GM12878 (cell line): ENCODE measurements around the gene KRCC1. TPM values are rescaled to one million over a fixed set of nuclear protein-coding genes. Genes with fewer than 3 reads are reported as not detected.

Experiments used
- ATF7 ChIP-seq: fragments of 450-650 bp; IDR thresholded peaks from 2 replicates; pipeline ENCODE4 v1.6.1; 2016; ENCODE audit warnings: low read depth, mild to moderate bottlenecking
- ETV6 ChIP-seq, 2 experiments: fragments of 450-650 bp in 1 of 2; IDR thresholded peaks in 1 of 2; conservative IDR thresholded peaks in 1 of 2; 2 replicates each; pipeline ENCODE4 v1.6.1; 2014; ENCODE audit warnings: antibody characterized with exemption in 1 of 2, borderline replicate concordance in 1 of 2, low read depth in 1 of 2, mild to moderate bottlenecking in 1 of 2, moderate library complexity in 1 of 2
- FOS ChIP-seq: IDR thresholded peaks from 3 replicates; pipeline ENCODE4 v1.6.1; 2011; ENCODE audit warnings: borderline replicate concordance; ENCODE audit not compliant: insufficient read length; ENCODE audit errors: extremely low read depth
- FOXK2 ChIP-seq: fragments of 450-650 bp; IDR thresholded peaks from 2 replicates; pipeline ENCODE4 v1.6.1; 2017; ENCODE audit warnings: mild to moderate bottlenecking, moderate library complexity
- JUNB ChIP-seq: IDR thresholded peaks from 2 replicates; pipeline ENCODE4 v1.6.1; 2016; ENCODE audit warnings: antibody characterized with exemption, mild to moderate bottlenecking
- KDM1A ChIP-seq: fragments of 200-600 bp; sonication (generic); IDR thresholded peaks from 2 replicates; pipeline ENCODE4 v1.6.1; 2016; ENCODE audit warnings: borderline replicate concordance
- MYC ChIP-seq: IDR thresholded peaks from 2 replicates; pipeline ENCODE4 v1.6.1; 2011; ENCODE audit warnings: mild to moderate bottlenecking, low read length, moderate library complexity, inconsistent platforms; ENCODE audit not compliant: insufficient read depth, insufficient replicate concordance, insufficient read length, severe bottlenecking
- POU2F2 ChIP-seq: IDR thresholded peaks from 3 replicates; pipeline ENCODE4 v1.6.1; 2011; ENCODE audit warnings: low read depth, mild to moderate bottlenecking, low read length, borderline replicate concordance
- SMAD1 ChIP-seq: fragments of 450-650 bp; IDR thresholded peaks from 2 replicates; pipeline ENCODE4 v1.6.1; 2018; ENCODE audit warnings: mild to moderate bottlenecking, low read depth; ENCODE audit not compliant: partially characterized antibody
- SP1 ChIP-seq: IDR thresholded peaks from one replicate; pipeline ENCODE4 v1.6.1; 2011; ENCODE audit warnings: low read depth, low read length
- TARDBP ChIP-seq: IDR thresholded peaks from 2 replicates; pipeline ENCODE4 v1.6.1; 2016; ENCODE audit warnings: borderline replicate concordance
- ZNF207 ChIP-seq: fragments of 450-650 bp; IDR thresholded peaks from 2 replicates; pipeline ENCODE4 v1.6.1; 2014; ENCODE audit warnings: antibody characterized with exemption, mild to moderate bottlenecking, borderline replicate concordance
- polyA plus RNA-seq, 11 experiments: library from polyadenylated mRNA; depleted of rRNA in 4 of 11; unstranded in 6 of 11; stranded (reverse) in 5 of 11; fragments of >200 nt; fragmentation: Nextera tagmentation in 4 of 11; fragmentation: Illumina TruSeq in 1 of 11; extraction: Ambion mirVana in 4 of 11; extraction: Trizol in 1 of 11; gene quantifications; 1 replicate in 1 of 11; 2 replicates in 10 of 11; pipeline versions ENCODE4 v1.2.1 to v1.2.3, GENCODE V29; 2011 to 2016; ENCODE audit warnings: inconsistent platforms in 2 of 11, missing spikeins in 2 of 11, low read depth in 1 of 11
- total RNA-seq, 4 experiments: library from RNA; depleted of rRNA in 3 of 4; stranded (reverse); fragments of >200 nt in 3 of 4; fragmentation: Illumina TruSeq in 1 of 4; extraction: Trizol in 1 of 4; gene quantifications; 2 replicates each; pipeline versions ENCODE4 v1.2.1 to v1.2.3, GENCODE V29; 2013 to 2021
- TF ChIP-seq, protein P1 (sequence below): IDR thresholded peaks from 2 replicates; pipeline ENCODE4 v1.6.1; 2011; ENCODE audit warnings: low read depth, mild to moderate bottlenecking, low read length, moderate library complexity, borderline replicate concordance; ENCODE audit errors: extremely low read depth
- TF ChIP-seq, protein P2 (sequence below): fragments of 450-650 bp; formaldehyde crosslinking; IDR thresholded peaks from 2 replicates; pipeline ENCODE4 v1.4.0; 2020; ENCODE audit warnings: mild to moderate bottlenecking, moderate library complexity
- TF ChIP-seq, protein P3 (sequence below): fragments of 450-650 bp; IDR thresholded peaks from 2 replicates; pipeline ENCODE4 v1.6.1; 2017; ENCODE audit warnings: low read depth, mild to moderate bottlenecking, moderate library complexity
- TF ChIP-seq, protein P4 (sequence below): fragments of 450-650 bp; IDR thresholded peaks from 2 replicates; pipeline ENCODE4 v1.6.1; 2017; ENCODE audit warnings: borderline replicate concordance
- TF ChIP-seq, protein P5 (sequence below): fragments of 450-650 bp; IDR thresholded peaks from 2 replicates; pipeline ENCODE4 v1.6.1; 2017; ENCODE audit warnings: mild to moderate bottlenecking, moderate library complexity

Gene KRCC1
- total and polyA plus RNA-seq, 10 of the 15 experiments (the other 5 are each of a cell fraction or from before 2014, with no cell fraction given): 3.8 to 27.2 (median 12.5) TPM

DNA sequence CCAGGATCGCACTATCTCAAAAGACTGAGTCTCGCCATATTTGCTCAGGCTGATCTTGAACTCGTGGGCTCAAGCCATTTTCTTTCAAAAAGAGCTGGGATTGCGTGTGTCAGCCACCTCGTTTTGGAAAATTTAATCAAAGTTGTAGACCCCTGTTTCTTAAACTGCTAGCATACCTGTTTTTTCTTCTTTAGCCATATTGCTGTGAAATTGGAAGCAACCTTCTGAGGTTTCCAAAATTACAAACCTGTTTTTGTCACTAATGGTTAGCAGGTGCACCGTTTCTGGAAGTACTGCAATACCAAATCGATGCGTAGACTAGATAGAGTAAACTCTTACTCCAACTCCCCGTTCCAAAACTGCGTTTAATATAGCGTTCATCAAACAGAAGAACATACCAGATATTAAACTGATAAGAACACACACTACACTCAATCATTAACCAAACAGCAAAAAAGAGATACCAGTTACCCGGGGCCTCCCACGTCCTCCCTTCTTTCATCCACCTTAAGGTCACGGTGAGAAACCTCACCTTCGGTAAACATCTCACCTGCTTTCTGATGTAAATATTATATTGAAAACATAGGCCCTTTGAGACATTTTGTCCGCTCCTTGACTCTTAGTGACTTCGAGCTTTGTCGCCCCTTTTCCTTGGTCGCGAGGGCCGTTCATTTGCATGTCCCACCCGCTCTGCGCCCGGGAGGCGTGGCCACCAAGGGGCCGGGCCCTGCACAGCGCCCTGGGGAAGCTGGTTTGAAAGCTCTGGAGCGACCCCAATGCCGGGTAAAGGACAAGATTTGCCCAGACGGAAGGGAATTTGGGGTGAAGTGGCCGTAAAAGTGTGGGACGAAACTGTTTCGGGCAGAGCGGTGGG is 39.3 kb downstream of the KRCC1 start, which contains the start of gene RNU2-63P (continued):
- TF ChIP-seq FOS (no peak), POU2F2 (peak; percentile 93), FOXK2 (no peak), ETV6 (conservative IDR thresholded peaks at IDR 0.05 in 1 of 2, IDR thresholded peaks at IDR 0.05 in 1 of 2; ENCODE audit: borderline replicate concordance in 1 of 2, low read depth in 1 of 2) (peak in 1 of 2 experiments; percentile 30; a peak in 1 of 4 replicates), KDM1A (no peak), ZNF207 (no peak), SMAD1 (peak; percentile 92), MYC (no peak), ATF7 (peak; percentile 29; the same call in 1 of the 2 replicates), TARDBP (peak; percentile 99), SP1 (peak; percentile 3), JUNB (peak; percentile 40)
- TF ChIP-seq, protein P1, sequence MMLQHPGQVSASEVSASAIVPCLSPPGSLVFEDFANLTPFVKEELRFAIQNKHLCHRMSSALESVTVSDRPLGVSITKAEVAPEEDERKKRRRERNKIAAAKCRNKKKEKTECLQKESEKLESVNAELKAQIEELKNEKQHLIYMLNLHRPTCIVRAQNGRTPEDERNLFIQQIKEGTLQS: no peak
- TF ChIP-seq, protein P2, sequence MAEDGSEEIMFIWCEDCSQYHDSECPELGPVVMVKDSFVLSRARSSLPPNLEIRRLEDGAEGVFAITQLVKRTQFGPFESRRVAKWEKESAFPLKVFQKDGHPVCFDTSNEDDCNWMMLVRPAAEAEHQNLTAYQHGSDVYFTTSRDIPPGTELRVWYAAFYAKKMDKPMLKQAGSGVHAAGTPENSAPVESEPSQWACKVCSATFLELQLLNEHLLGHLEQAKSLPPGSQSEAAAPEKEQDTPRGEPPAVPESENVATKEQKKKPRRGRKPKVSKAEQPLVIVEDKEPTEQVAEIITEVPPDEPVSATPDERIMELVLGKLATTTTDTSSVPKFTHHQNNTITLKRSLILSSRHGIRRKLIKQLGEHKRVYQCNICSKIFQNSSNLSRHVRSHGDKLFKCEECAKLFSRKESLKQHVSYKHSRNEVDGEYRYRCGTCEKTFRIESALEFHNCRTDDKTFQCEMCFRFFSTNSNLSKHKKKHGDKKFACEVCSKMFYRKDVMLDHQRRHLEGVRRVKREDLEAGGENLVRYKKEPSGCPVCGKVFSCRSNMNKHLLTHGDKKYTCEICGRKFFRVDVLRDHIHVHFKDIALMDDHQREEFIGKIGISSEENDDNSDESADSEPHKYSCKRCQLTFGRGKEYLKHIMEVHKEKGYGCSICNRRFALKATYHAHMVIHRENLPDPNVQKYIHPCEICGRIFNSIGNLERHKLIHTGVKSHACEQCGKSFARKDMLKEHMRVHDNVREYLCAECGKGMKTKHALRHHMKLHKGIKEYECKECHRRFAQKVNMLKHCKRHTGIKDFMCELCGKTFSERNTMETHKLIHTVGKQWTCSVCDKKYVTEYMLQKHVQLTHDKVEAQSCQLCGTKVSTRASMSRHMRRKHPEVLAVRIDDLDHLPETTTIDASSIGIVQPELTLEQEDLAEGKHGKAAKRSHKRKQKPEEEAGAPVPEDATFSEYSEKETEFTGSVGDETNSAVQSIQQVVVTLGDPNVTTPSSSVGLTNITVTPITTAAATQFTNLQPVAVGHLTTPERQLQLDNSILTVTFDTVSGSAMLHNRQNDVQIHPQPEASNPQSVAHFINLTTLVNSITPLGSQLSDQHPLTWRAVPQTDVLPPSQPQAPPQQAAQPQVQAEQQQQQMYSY (CRISPR knock-in tag): peak; percentile 96
- TF ChIP-seq, protein P3, sequence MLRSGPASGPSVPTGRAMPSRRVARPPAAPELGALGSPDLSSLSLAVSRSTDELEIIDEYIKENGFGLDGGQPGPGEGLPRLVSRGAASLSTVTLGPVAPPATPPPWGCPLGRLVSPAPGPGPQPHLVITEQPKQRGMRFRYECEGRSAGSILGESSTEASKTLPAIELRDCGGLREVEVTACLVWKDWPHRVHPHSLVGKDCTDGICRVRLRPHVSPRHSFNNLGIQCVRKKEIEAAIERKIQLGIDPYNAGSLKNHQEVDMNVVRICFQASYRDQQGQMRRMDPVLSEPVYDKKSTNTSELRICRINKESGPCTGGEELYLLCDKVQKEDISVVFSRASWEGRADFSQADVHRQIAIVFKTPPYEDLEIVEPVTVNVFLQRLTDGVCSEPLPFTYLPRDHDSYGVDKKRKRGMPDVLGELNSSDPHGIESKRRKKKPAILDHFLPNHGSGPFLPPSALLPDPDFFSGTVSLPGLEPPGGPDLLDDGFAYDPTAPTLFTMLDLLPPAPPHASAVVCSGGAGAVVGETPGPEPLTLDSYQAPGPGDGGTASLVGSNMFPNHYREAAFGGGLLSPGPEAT: no peak
- TF ChIP-seq, protein P4, sequence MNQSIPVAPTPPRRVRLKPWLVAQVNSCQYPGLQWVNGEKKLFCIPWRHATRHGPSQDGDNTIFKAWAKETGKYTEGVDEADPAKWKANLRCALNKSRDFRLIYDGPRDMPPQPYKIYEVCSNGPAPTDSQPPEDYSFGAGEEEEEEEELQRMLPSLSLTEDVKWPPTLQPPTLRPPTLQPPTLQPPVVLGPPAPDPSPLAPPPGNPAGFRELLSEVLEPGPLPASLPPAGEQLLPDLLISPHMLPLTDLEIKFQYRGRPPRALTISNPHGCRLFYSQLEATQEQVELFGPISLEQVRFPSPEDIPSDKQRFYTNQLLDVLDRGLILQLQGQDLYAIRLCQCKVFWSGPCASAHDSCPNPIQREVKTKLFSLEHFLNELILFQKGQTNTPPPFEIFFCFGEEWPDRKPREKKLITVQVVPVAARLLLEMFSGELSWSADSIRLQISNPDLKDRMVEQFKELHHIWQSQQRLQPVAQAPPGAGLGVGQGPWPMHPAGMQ: no peak
- TF ChIP-seq, protein P5, sequence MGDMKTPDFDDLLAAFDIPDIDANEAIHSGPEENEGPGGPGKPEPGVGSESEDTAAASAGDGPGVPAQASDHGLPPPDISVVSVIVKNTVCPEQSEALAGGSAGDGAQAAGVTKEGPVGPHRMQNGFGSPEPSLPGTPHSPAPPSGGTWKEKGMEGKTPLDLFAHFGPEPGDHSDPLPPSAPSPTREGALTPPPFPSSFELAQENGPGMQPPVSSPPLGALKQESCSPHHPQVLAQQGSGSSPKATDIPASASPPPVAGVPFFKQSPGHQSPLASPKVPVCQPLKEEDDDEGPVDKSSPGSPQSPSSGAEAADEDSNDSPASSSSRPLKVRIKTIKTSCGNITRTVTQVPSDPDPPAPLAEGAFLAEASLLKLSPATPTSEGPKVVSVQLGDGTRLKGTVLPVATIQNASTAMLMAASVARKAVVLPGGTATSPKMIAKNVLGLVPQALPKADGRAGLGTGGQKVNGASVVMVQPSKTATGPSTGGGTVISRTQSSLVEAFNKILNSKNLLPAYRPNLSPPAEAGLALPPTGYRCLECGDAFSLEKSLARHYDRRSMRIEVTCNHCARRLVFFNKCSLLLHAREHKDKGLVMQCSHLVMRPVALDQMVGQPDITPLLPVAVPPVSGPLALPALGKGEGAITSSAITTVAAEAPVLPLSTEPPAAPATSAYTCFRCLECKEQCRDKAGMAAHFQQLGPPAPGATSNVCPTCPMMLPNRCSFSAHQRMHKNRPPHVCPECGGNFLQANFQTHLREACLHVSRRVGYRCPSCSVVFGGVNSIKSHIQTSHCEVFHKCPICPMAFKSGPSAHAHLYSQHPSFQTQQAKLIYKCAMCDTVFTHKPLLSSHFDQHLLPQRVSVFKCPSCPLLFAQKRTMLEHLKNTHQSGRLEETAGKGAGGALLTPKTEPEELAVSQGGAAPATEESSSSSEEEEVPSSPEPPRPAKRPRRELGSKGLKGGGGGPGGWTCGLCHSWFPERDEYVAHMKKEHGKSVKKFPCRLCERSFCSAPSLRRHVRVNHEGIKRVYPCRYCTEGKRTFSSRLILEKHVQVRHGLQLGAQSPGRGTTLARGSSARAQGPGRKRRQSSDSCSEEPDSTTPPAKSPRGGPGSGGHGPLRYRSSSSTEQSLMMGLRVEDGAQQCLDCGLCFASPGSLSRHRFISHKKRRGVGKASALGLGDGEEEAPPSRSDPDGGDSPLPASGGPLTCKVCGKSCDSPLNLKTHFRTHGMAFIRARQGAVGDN: peak; percentile 63
